G401.6 (cell line): ENCODE data around the gene TMEM184B.

ENCODE experiments used
- FAIRE-seq: peaks from 2 replicates; lab custom pipeline; 2012; peaks lifted over from hg19 to GRCh38; lab: Jason Lieb, UNC

The TMEM184B gene

DNA sequence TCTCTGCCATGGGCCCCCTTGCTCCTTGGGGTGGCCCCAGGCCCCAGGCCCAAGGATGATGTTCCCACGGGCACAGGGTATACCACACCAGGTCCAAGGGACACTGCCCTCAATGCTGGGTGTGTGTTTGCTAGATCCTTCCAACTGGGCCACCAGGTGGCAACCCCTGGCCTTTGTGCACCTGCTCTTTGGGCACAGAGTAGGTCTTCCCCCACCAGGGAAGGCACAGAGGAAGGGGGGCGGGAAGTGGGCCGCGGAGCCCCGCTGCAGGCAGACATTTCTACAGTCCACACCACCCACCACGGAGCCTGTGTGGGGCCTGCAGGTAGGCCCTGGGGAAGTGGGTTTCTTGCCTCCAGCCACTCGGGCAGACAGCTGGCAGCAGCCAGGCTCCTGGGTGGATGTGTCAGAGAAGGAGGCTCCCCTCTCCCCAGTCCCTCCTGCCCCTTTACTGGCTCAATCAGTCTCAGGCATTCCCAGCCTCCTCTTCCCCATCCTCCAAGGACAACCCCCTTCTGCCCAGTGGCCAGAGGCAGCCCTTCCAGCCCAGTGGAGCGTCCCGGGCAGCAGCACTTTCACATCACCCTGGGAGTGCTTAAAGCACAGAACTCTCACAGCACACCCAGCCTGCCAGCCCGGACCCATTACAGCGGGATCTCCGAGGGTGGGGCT is 49.4 kb downstream of the TMEM184B start:
- FAIRE-seq, result no peak

DNA sequence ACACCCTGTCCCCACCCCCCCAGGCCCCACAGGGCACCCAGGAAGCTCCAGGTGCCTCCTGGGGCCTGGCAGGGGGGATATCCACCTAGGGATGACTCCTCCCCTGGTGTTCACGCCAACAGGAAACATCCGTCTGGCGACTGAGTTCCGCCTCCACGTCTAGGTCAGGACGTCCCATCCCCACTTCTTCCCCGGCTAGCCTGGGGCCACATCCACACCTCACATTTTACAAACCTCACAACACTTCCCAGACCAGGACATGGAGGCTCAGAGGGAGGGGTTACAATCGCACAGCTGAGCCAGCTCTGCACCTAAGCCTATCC is 50.1 kb downstream of the TMEM184B start:
- FAIRE-seq, result no peak

DNA sequence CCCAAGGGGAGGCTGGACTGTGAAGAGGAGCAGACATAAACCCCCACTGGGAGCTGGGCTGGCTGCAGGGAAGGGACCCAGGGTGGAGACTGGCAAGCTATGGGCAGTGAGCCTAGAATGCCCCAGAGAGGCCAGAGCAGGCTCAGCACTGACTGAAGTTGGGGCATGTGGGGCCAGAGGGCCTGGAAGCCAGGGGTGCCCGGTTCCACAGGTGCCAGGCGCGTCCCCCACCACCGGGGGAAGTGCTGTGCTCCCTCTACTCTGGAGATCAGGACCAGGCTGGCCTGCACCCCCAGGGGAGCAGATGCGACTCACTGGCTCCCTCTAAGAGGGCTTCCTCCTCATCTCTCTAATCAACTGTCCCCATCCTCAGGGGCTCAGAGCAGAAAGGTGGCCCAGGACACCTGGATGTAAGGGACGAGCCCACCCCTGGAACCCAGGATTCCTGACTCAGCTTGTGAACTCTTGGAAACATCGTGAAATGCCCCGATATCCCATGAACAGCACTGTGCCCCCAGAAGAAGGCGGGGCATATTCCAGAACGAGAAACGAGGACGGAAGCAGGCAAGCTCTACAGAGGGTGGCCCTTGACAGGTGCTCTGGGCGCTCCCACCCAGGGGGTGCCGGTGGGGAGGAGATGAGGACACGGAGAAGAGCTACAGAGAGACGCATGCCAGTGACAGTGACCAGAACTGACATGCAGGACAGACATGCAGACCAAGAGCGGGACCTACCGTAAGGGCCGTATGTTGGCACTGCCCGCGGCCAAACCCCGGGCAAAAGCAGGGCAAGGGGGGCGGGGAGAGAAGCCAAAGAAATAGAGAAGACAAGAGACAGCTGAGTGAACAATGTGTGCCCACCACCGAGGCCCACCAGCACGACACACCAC is 50.7 kb downstream of the TMEM184B start:
- no peak for FAIRE-seq

DNA sequence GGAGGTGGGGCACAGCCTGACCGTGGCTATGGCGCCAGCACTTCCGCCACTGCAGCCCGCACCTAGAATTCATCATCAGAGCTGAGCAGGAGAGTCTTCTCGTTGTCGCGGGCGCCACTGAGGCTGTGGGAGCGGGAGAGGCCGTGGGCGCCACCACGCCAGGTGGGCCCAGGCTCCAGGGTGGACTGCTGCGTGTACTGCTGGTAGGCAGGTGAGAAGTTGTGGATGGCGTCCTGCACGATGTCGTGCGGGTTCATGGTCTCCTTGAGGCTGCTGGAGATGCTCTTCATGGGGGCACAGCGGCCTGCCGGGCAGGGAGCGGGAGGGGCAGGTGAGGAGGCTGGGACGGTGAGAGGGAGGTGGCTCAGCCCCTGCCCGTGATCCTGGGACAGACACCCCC is 51.4 kb downstream of the TMEM184B start:
- FAIRE-seq, result no peak

- no peak for FAIRE-seq
These were observed 52.0 kb downstream of the TMEM184B start for GRCh38 chr22:38220653-38221386.

GRCh38 chr22:38220163-38220562 is 52.6 kb downstream of the TMEM184B start:
- no peak for FAIRE-seq

- FAIRE-seq, result no peak
These were observed 53.2 kb downstream of the TMEM184B start for GRCh38 chr22:38219632-38220031.

DNA sequence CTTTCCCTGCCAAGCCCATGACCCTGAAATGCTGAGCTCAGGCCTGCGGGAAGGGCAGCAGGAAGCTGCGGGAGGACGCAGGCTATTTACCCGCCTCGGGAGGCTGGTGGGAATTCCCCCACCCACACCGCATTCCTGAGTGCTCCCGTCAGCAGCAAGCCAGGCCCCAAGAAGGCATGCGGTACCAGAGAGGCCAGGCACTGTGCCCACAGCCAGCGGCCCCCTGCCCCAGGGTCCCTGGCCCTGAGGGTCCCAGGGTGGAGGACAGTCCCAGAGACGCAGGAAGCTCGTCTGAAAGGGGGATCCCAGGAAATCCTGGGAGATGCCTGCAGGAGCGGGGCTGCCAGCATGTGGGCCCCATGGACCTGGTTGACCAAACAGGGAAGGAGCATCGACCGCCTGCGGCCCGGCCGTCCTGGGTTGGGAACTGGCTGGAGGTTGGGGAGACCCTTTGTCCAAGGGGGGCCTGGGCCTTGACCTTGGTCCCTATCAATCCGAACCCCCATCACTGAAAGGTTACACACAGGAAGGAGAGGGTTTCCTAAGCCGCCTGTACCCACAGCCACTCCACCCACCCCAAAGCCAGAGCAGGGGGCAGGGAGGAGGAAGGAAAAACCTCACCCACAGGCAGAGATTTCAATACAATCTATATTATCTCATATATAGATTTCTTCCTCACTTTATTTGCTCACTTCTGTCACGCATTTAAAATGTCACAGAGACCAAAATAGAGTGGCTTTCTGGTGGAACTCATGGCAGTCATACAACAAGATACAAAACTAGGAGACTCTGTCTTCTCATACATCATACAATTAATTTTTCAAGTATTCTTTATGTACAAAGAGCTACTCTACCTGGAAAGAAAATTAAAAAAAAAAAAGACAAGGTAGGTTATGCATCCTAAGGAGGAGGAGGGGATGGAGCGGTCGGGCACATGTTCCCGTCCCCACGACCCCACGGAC is 53.9 kb downstream of the TMEM184B start:
- peak; percentile 6 for FAIRE-seq

GRCh38 chr22:38215156-38216038 is 57.4 kb downstream of the TMEM184B start:
- no peak for FAIRE-seq

GRCh38 chr22:38214302-38215056 is 58.3 kb downstream of the TMEM184B start:
- no peak for FAIRE-seq

DNA sequence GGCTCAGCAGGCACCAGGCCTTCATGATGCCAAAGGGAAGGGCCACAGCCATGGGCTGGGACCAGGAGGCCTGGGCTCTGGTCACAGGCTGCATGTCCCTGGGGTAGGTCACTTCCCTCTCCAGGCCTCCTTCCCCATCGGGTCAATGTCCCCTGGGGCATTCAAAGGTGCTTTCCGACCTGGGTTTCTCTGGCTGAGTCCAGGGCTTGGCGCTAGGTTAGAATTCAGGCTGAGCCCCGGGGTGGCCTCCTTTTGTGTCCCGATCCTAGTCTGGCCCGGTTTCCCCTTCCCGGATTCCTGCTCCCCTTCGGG is 58.9 kb downstream of the TMEM184B start:
- no peak for FAIRE-seq

DNA sequence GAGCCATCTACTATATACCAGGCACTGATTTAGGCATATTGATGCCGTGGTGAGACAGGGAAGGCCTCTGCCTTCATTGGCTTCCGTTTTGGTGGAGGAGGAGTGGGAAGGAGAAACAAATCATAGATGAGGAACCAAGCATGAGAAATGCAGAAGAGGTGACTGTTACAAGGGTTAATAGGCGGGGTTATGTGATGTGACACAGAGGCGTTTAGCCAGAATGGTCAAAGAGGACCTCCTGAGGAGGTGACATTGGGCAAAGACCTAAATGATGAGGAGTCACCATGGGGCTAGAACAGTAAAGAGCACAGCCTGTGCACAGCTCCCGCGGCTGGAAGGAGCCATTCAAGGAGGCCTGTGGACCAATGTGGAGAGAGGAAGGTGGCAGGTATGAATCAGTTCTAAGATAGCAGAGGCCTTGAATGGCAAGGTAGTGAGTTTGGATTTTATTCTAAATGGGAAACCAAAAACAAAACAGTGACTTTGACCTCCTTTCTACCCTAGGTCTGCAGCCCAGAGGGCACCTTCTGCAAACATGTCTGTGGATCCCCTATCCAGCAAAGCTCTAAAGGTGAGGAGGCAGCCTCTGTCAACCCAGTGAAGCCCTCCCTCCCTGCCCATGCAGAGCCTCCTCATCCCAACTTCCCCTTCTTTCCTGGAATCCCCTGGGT is 59.4 kb downstream of the TMEM184B start:
- FAIRE-seq, result no peak

DNA sequence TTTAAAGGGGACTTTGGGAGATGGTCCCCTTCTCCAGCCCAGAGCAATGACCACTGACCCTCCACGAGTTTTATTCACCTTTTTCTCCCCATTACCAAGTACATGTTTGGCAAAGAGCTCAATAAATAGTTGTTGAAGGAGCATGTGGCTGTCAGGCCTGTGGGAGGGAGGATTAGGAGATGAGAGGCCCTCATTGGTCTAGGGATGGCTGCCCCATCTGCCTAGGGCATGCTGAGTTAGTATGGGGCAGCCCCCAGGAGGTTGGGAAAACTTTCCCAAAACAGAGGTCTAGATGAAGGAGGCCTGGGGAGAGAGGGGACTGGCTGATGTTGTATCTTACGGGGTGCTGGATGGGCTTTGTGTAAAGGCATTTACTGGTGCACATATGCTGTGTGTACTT is 60.4 kb downstream of the TMEM184B start:
- FAIRE-seq, result no peak

DNA sequence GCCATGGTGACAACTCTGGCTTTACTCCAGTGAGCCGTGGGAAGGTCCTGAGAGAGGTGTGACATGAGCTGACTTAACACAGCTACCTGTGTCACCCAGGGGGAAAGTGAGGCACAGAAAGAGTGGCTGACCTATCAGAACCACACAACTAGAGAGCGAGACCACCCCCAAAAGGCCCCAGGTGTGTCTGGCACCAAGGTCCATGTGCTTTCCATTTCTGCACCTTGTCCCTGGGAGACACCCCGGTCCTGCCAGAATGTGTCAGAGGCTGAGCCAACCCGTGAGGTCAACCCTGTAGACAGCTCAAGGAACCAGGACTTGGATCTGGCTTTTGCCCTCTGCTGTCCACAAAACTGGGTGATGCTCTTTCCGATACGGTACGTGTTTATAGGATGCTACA is 61.3 kb downstream of the TMEM184B start:
- FAIRE-seq, result no peak

- FAIRE-seq, result no peak
These were observed 64.2 kb downstream of the TMEM184B start for GRCh38 chr22:38208551-38208968.

- FAIRE-seq, result no peak
These were observed 64.8 kb downstream of the TMEM184B start for GRCh38 chr22:38207898-38208432.

GRCh38 chr22:38205261-38206128 is 67.3 kb downstream of the TMEM184B start:
- FAIRE-seq, result no peak

GRCh38 chr22:38204784-38205183 is 68.0 kb downstream of the TMEM184B start:
- FAIRE-seq, result no peak
